Left ventricle myocardium superior (tissue), 1 donor: ENCODE results near the gene CCNYL1. TPM values are rescaled to one million over a fixed set of nuclear protein-coding genes. Genes with fewer than 3 reads are reported as not detected.
"Not testable (repeated sequence)": the region's sequence is repeated elsewhere in the genome, so short reads cannot be mapped to it uniquely, and the experiment has no call there.

Source experiments
- ATAC-seq: fragments of 200-7000 bp; cut with Tn5 transposase; one replicate; pipeline ENCODE4 v1.9.1; 2020; ENCODE audit warnings: mild to moderate bottlenecking, moderate library complexity
- DNase-seq: peaks from one replicate; pipeline ENCODE4 v3.0.0-alpha.2; 2020
- intact Hi-C: fragments of 100-400 bp; cut with micrococcal nuclease; formaldehyde crosslinking; loops from one replicate; pipeline ENCODE4 v1.11.0; 2022
- long read RNA-seq: library from polyadenylated mRNA; unstranded; transcript quantifications from one replicate; pipeline ENCODE4 v2.0.0, GENCODE V29; 2021
- total RNA-seq: library from RNA; stranded (reverse); fragmentation: NEBNext Ultra II Directional; extraction: Animal tissue kit (Norgen Biotek cat#: 25700); gene quantifications from one replicate; pipeline ENCODE4 v1.2.1, GENCODE V29; 2021
- donor health status: DM: no; HTN: yes; CAD: no; lungs with severe emphysema.

CCNYL1 gene
- total RNA-seq, result 8.3 TPM
- long read RNA-seq, partial matches to known transcripts, result 1 of 8 reads
- long read RNA-seq, other reads (novel, unspliced or antisense), result 3 of 8 reads

- DNase-seq, result peak; percentile 99
- intact Hi-C loops, result no loop called here
- peak; percentile 99 for ATAC-seq
These were observed at the start of gene CCNYL1 for GRCh38 chr2:207710814-207711740. TSS of gene CCNYL1 (plus strand) at chr2:207711640. CDS start at chr2:207711897, 257 bp downstream.

GRCh38 chr2:207662203-207662602 lies 49.2 kb upstream of the CCNYL1 start:
- no peak for DNase-seq
- intact Hi-C loops, result no loop called here
- no peak for ATAC-seq

GRCh38 chr2:207663870-207664545 lies 47.4 kb upstream of the CCNYL1 start:
- intact Hi-C loops, result no loop called here
- no peak for ATAC-seq
- DNase-seq, result no peak

GRCh38 chr2:207670887-207671286 lies 40.6 kb upstream of the CCNYL1 start:
- no peak for DNase-seq
- intact Hi-C loops, result no loop called here
- no peak for ATAC-seq

GRCh38 chr2:207673431-207673830 lies 38.0 kb upstream of the CCNYL1 start:
- no peak for ATAC-seq
- intact Hi-C loops, result no loop called here
- no peak for DNase-seq

GRCh38 chr2:207674266-207674774 lies 37.1 kb upstream of the CCNYL1 start:
- intact Hi-C loops, result no loop called here

GRCh38 chr2:207674826-207675225 lies 36.6 kb upstream of the CCNYL1 start:
- intact Hi-C loops, result no loop called here
- no peak for DNase-seq
- no peak for ATAC-seq

More at GRCh38 chr2:207674266-207674774, 37.1 kb upstream of the CCNYL1 start:
- ATAC-seq, result no peak
- DNase-seq, result no peak

GRCh38 chr2:207676827-207677354 lies 34.5 kb upstream of the CCNYL1 start:
- intact Hi-C loops, result no loop called here
- no peak for ATAC-seq
- DNase-seq, result no peak

GRCh38 chr2:207681431-207681830 lies 30.0 kb upstream of the CCNYL1 start:
- DNase-seq (no peak), ATAC-seq (peak; percentile 11)
- intact Hi-C loops, result no loop called here

GRCh38 chr2:207682557-207682956 lies 28.9 kb upstream of the CCNYL1 start:
- no peak for DNase-seq
- ATAC-seq, result no peak
- intact Hi-C loops, result no loop called here

- no peak for DNase-seq
- intact Hi-C loops, result no loop called here
- ATAC-seq, result no peak
These were observed 28.0 kb upstream of the CCNYL1 start for GRCh38 chr2:207683438-207683837.

- intact Hi-C loops, result no loop called here
- DNase-seq, result no peak
- no peak for ATAC-seq
These were observed 27.4 kb upstream of the CCNYL1 start for GRCh38 chr2:207683879-207684627.

GRCh38 chr2:207686812-207687211 lies 24.6 kb upstream of the CCNYL1 start:
- ATAC-seq, result no peak
- intact Hi-C loops, result no loop called here

GRCh38 chr2:207688597-207688996 lies 22.8 kb upstream of the CCNYL1 start:
- intact Hi-C loops, result no loop called here
- no peak for DNase-seq
- no peak for ATAC-seq

More at GRCh38 chr2:207686812-207687211, 24.6 kb upstream of the CCNYL1 start:
- no peak for DNase-seq

GRCh38 chr2:207690845-207691461 lies 20.5 kb upstream of the CCNYL1 start:
- ATAC-seq, intact Hi-C loops, DNase-seq: not testable (repeated sequence)

- ATAC-seq (peak; percentile 69), DNase-seq (peak; percentile 46)
- intact Hi-C loops, result no loop called here
These were observed 19.0 kb upstream of the CCNYL1 start for GRCh38 chr2:207692206-207693065.

GRCh38 chr2:207693641-207694249 lies 17.7 kb upstream of the CCNYL1 start:
- intact Hi-C loops, result no loop called here
- ATAC-seq, result no peak
- no peak for DNase-seq
